Cardiac muscle cell (in vitro differentiated cells and primary cell): ENCODE measurements around the gene MRPL12. TPM values are rescaled to one million over a fixed set of nuclear protein-coding genes. Genes with fewer than 3 reads are reported as not detected.

Source experiments
- DNase-seq, 2 donors: peaks; one replicate each; pipeline versions ENCODE4 v3.0.0 to v3.0.0-alpha.2; 2010 to 2017; ENCODE audit warnings: low read depth in 1 of 2, low spot score in 1 of 2
- H3K27ac ChIP-seq: fragments of 200-600 bp; sonication (generic); 2 replicates; pipeline ENCODE4 v1.5.1; 2016
- H3K27me3 ChIP-seq: fragments of 200-600 bp; sonication (generic); 2 replicates; pipeline ENCODE4 v1.6.0; 2016; ENCODE audit warnings: control low read depth
- H3K36me3 ChIP-seq: fragments of 200-600 bp; sonication (generic); 2 replicates; pipeline ENCODE4 v1.5.1; 2016; ENCODE audit warnings: control low read depth
- H3K4me1 ChIP-seq: fragments of 200-600 bp; sonication (generic); 2 replicates; pipeline ENCODE4 v1.8.1; 2017; ENCODE audit warnings: low read depth, mild to moderate bottlenecking, mixed run types
- H3K4me3 ChIP-seq: fragments of 200-600 bp; sonication (generic); 2 replicates; pipeline ENCODE4 v1.5.1; 2016; ENCODE audit warnings: mild to moderate bottlenecking
- H3K9me3 ChIP-seq: fragments of 200-600 bp; sonication (generic); 2 replicates; pipeline ENCODE4 v1.5.1; 2017; ENCODE audit warnings: low read depth, mild to moderate bottlenecking, control low read depth
- CTCF ChIP-seq: IDR thresholded peaks from 2 replicates; pipeline ENCODE4 v1.5.1; 2012; ENCODE audit warnings: low read depth, mild to moderate bottlenecking, low read length
- polyA plus RNA-seq: library from polyadenylated mRNA; unstranded; fragments of >200 nt; fragmentation: Nextera tagmentation; extraction: Ambion mirVana; gene quantifications from 2 replicates; pipeline ENCODE4 v1.2.1, GENCODE V29; 2016
- total RNA-seq: library from RNA; depleted of rRNA; stranded (reverse); fragments of >200 nt; gene quantifications from 2 replicates; pipeline ENCODE4 v1.2.3, GENCODE V29; 2016

Gene MRPL12
- total RNA-seq (45.0 and 47.5 TPM in 2 replicates), polyA plus RNA-seq (187 and 222 TPM in 2 replicates)

DNA sequence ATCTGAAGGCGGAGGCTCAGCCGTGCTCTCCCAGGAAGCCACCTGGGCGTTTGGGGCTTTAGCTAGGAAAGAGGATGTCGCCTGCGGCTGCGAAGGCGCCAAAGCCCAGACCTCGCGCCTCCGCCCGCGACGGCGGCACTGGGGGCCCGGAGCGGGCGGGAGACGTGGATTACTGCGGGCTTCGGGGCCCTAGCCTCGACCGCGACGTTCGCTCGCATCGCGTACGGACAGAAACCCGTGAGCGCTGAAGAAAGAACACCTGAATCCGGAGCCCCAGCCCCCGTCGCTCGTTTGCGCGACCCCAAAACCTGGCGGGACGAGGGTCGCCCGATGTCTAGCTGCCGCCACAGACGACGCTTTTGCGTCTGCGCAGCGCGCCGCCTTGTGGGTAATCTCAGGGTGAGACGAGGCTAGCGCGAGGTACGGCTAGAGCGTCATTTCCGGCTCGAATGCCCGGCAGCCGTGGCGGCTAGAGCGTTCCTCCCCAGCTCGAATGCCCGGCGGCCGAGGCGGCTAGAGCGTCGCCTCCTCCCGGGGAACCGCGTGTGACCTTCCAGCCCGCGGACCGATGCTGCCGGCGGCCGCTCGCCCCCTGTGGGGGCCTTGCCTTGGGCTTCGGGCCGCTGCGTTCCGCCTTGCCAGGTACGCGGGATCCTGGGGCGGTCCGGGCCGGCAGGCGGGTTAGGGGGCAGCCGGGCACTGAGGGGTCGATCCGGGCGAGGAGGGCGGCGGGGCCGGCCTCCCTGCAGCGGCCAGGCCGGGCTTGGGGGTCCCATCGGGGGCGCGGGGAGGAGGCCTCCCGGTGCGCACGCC lies at the start of gene MRPL12:
Gene MRPL12 (plus strand): TSS at position 434 of the 813 bp plus-strand sequence. CDS start 135 bp downstream, at position 569.
- H3K36me3 ChIP-seq = peaks cover 38% of the 10 kb centered on the region
- H3K27me3 ChIP-seq = no peaks in the 10 kb centered on the region
- DNase-seq = peak; percentile 94 to 98
- peak within 1 kb of the TSS; percentile 54 for H3K4me3 ChIP-seq
- H3K4me1 ChIP-seq = peaks cover 7% of the 10 kb centered on the region
- H3K27ac ChIP-seq = peak within 1 kb of the TSS; percentile 89
- no peaks in the 10 kb centered on the region for H3K9me3 ChIP-seq
- peak; percentile 6 for TF ChIP-seq CTCF

- no peak for DNase-seq
- H3K27ac ChIP-seq = no peak overlapping the region
Measured at GRCh38 chr17:81655378-81656117, 47.6 kb upstream of the MRPL12 start.

GRCh38 chr17:81656118-81656743 lies 46.9 kb upstream of the MRPL12 start, which contains the start of gene PDE6G:
Gene PDE6G, minus strand, starts transcription at chr17:81656542. Its CDS starts 3,237 bp downstream, at chr17:81653305.
- peaks cover 15% of the 10 kb centered on the region for H3K4me1 ChIP-seq
- DNase-seq = no peak
- no peaks in the 10 kb centered on the region for H3K9me3 ChIP-seq
- H3K27ac ChIP-seq = peak within 1 kb of the TSS; percentile 14
- H3K36me3 ChIP-seq = no peaks in the 10 kb centered on the region
- H3K4me3 ChIP-seq = no peak within 1 kb of the TSS
- no peaks in the 10 kb centered on the region for H3K27me3 ChIP-seq
- no peak for TF ChIP-seq CTCF

More at GRCh38 chr17:81655378-81656117, 47.6 kb upstream of the MRPL12 start:
- H3K4me3 ChIP-seq = no peak overlapping the region
- H3K4me1 ChIP-seq = peaks cover 15% of the 10 kb centered on the region
- H3K9me3 ChIP-seq = no peaks in the 10 kb centered on the region
- no peaks in the 10 kb centered on the region for H3K27me3 ChIP-seq
- H3K36me3 ChIP-seq = no peaks in the 10 kb centered on the region
- no peak for TF ChIP-seq CTCF

GRCh38 chr17:81656835-81657234 lies 46.3 kb upstream of the MRPL12 start:
- Histone ChIP-seq H3K4me1 (peaks cover 15% of the 10 kb centered on the region), H3K27ac (peak overlapping the region; percentile 14), H3K9me3 (no peaks in the 10 kb centered on the region), H3K4me3 (no peak overlapping the region), H3K36me3 (no peaks in the 10 kb centered on the region), H3K27me3 (no peaks in the 10 kb centered on the region)
- DNase-seq = no peak
- no peak for TF ChIP-seq CTCF

- H3K27ac ChIP-seq = no peak overlapping the region
- H3K4me3 ChIP-seq = no peak overlapping the region
- peaks cover 10% of the 10 kb centered on the region for H3K4me1 ChIP-seq
- no peaks in the 10 kb centered on the region for H3K27me3 ChIP-seq
- TF ChIP-seq CTCF = no peak
- H3K9me3 ChIP-seq = no peaks in the 10 kb centered on the region
- DNase-seq = no peak
- no peaks in the 10 kb centered on the region for H3K36me3 ChIP-seq
Measured at GRCh38 chr17:81659038-81659437, 44.1 kb upstream of the MRPL12 start.
